Activated T-cell treated with anti-CD3 and anti-CD28 coated beads for 4 hours (primary cell): ENCODE results near the gene RNF38.
"Not testable (repeated sequence)": the region's sequence is repeated elsewhere in the genome, so short reads cannot be mapped to it uniquely, and the experiment has no call there.

ENCODE experiments used
- DNase-seq: peaks from one replicate; pipeline ENCODE4 v3.0.0-alpha.2; 2020

The RNF38 gene

DNA sequence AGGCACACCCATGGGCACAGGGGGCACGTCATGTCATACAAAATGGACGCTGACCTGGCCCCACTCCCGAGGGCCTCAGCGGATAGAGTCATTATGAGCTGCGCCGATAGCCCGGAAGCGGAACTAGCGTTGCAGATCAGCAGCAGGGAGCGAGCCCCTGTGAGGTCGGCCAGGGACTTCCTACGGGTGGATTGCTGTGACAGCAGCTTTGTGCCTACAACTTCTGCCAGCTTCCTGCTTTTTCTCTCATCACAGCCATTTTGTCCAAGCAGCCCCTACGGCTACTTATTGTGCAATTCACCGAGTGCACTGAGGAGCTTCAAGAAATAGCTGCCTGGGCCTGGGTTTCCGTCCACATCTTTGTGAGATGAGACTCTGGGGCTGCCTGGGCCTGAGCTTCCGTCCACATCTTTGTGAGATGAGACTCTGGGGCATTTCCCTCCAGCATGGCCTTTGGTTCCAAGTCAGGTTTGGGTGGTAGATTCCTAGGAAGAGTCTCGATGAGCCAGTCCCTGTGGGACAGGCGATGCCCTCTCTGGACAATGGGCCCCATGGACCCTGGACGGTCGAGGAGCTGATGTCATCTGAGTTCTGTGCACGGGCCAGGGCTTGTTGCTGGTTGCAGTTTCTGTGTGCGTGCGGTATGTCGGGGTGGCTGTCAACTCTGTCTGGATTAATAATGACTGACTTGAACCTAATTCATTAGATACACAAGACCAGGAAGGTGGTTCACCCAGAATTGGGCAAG is 74.8 kb downstream of the RNF38 start:
- no peak for DNase-seq

DNA sequence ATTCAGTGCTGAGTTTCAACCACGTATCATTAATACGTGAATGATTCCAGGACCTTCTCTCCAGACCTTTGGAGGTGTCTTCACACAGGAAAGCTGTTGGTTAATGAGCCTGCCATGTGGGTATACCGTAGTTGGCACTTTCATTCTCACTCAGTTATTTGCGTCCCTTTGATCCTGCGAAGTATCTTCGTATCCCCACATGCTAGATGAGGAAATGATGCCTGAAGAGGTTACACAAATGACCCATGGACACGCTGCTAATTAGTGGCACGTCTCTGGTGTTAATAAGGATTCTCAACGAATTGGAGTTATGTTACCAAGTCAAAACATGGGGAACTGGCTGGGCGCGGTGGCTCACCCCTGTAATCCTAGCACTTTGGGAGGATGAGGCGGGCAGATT is 76.1 kb downstream of the RNF38 start:
- no peak for DNase-seq

DNA sequence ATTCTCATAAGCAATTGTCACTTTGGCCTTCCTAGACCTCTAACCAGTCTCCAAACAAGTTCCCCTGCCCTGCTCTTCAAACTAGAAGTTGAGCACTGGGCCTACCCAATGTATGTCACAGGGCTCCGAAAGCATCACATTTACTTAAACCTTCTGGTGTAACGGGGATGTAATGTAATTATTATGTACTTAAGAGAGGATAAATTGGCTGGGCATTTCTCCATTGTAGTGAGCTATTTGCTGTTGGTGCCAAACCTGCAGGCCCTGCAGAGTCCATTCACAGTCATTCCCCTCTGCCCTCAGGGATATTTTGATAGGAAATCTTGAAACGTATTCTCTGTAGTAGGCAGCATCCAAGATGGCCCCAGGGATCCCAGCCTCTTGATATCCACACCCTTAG is 77.6 kb downstream of the RNF38 start:
- no peak for DNase-seq

DNA sequence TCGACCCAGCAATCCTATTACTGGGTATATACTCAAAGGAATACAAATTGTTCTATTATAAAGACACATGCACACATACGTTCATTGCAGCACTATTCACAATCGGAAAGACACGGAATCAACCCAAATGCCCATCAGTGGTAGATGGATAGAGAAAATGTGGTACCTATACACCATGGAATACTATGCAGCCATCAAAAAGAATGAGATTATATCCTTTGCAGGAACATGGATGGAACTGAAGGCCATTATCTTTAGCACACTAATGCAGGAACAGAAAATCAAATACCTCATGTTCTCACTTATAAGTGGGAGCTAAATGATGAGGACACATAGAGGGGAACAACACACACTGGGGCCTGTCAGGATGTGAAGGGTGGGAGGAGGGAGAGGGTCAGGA is 78.2 kb downstream of the RNF38 start:
- not testable (repeated sequence) for DNase-seq

DNA sequence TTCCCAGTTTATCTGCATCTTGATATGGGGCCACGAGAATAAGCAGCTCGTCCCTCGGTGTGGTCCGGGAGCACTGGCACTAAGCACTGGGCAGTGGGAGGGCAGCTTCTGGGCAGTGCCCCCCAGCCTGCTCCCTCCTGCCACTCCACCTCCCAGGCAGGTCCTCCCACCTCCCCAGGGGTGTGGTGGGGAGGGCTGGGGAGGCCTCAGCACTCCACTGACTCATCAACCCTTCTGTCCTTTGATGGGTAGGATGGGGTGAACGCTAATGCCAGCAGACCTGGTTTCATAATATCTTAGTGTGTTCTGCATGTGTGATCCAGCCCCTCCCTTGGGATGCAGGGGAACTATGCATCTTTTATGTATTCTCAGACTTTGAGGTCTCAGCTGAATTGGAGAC is 79.6 kb downstream of the RNF38 start:
- no peak for DNase-seq

DNA sequence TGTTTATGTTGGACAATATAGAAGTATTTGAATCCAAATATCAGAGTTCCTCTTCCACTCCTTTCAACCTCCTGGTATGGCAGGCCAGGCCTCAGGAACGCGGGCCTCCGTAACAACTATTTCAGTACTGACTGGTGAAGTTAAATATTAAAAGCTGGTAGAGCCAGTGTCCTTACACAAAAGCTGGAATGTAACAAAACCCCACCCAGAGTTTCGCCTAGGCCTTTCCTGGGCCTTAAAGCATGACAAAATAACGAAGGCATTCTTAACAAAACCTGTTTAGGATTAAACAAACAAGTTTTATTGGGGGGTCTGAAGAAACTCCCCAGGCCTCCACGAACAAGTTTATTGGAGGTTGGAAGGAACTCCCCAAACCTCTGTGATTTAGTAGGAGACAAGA is 80.3 kb downstream of the RNF38 start:
- DNase-seq = no peak

DNA sequence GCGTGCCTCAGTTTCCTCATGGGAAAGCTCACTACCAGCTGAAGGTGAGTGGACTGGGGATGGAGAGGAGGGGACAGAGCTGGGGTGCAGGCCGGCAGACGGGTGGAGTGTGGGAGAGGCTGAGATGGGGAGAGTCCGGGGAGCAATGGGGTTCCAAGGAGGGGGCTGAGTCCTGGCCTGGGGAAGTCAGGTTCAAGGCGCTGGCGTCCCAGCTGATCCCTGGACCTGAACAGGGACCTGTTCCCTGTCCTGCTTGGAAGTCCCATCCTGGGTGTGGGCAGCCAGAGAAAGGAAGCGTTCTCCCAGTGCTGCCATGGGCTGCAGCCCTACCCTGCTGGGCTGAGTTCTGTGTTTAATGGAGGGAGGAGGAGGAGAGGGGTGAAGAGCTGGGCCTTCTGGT is 80.9 kb downstream of the RNF38 start:
- DNase-seq = no peak

DNA sequence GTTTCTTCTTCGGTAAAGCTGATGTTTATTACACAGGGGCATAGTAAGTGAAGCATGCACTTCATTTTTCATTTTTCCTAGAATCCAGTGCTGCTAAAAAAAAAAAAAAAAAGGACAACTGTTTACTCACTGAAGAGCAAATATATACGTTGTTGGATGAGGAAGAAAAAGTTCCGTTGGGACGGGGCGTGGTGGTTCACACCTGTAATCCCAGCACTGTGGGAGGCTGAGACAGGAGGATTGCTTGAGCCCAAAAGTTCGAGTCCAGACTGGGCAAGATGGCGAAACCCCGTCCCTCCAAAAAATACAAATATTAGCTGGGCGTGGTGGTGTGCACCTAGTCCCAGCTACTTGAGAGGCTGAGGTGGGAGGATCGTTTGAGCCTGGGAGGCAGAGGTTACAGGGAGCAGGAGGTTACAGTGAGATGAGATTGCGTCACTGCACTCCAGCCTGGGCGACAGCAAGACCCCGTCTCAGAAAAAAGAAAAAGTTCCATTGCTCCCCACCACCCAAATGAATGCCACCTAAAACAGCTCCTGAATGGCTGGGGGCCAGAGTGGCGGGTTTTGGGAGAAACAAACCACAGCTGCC is 81.8 kb downstream of the RNF38 start:
- no peak for DNase-seq

DNA sequence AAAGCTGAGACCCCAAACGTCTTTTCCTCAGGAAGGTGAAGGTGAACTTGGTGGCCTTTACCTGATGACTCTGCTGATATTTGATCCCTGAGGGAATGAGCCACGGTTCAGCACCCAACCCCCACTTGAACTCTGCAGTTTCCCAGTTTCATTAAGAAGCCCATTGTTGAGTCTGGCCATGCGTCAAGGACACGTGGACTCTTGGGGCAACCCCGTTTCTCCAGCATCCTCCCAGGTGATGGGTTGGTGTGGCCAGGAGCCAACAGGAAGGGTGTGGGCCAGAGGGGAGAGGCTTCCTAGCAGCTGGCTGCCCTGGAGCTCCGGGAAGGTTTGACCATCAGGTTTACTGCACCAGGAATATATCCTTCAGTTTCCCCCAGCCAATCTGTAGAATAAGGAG is 82.3 kb downstream of the RNF38 start:
- DNase-seq = no peak

DNA sequence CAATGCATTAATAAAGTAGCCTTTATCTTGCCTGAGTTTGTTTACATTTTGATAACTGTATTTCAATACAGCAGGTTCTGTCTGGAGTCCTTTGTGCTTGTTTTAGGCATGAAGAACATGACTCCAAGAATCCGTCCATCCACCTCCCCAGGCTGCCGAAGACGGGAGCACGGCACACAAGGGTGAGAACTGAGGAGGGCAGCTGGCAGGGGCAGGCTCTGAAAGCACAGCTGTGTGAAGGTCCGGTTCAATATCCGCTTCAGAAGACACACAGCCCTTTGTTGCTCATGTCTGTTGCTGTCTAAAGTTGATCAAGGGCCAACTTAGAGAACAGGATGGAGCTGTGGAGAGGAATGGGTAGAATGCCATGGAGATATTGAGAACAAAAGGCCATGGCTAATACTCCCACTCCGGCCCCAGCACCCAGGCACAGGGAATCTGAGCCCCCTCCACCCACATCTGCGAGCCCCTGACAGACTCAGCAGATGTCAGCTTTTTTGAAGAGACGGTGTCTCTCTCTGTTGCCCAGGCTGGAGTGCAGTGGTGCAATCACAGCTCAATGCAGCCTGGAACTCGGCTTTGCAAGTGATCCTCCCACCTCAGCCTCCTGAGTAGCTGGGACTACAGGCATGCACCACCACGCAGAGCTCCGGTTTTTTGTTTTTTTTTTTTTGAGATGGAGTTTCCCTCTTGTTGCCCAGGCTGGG is 83.3 kb downstream of the RNF38 start:
- no peak for DNase-seq

DNA sequence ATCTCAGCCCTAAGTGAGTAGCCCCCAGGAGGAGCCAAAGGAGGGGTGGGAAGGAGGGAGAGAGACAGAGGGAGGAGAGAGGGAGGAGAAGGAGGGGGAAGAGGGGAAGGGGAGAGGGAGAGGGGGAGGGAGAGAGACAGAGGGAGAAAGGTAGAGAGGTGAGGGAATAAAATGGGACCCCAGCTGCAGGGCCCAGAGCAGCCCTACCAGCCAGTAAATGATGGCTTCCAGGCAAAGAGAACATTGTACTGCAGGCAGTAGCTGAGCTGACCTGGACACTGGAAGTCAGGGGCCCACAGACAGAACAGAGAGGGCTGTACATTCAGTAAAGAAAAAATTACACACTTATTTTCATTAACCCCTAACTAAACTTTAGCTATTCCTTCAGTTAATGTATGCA is 84.0 kb downstream of the RNF38 start:
- no peak for DNase-seq

DNA sequence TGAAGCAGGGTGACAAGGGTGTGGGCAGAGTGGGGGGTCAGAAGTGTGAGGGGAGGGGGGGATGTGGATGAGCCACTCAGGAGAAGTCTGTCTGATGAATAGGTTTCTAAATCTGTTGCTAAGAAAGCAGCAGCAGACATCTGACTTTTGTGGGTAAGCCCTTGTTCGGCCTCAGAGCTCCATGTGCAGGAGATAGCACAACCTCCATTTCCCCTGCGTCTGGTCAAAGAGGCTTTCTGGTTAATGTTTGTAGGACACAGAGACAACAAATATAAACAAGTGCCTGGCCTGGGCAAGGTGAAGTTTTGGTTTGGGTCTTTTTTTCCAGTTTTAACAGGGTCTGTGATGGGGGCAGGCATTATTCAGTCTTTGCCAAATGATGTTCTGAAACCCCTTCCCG is 84.8 kb downstream of the RNF38 start:
- no peak for DNase-seq

DNA sequence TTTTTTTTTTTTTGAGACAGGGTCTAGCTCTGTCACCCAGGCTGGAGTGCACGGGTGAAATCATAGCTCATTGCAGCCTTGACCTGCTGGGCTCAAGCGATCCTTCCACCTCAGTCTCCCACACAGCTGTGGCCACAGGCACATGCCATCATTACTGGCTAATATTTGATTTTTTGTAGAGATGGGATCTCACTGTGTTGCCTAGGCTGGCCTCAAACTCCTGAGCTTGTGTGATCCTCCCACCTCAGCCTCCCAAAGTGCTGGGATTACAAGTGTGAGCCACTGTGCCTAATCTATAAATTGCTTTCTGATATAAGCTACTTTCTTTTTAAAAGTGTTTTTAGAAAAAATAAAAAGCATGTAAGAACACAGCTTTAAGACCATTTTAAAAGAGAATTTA is 85.3 kb downstream of the RNF38 start:
- DNase-seq = no peak

DNA sequence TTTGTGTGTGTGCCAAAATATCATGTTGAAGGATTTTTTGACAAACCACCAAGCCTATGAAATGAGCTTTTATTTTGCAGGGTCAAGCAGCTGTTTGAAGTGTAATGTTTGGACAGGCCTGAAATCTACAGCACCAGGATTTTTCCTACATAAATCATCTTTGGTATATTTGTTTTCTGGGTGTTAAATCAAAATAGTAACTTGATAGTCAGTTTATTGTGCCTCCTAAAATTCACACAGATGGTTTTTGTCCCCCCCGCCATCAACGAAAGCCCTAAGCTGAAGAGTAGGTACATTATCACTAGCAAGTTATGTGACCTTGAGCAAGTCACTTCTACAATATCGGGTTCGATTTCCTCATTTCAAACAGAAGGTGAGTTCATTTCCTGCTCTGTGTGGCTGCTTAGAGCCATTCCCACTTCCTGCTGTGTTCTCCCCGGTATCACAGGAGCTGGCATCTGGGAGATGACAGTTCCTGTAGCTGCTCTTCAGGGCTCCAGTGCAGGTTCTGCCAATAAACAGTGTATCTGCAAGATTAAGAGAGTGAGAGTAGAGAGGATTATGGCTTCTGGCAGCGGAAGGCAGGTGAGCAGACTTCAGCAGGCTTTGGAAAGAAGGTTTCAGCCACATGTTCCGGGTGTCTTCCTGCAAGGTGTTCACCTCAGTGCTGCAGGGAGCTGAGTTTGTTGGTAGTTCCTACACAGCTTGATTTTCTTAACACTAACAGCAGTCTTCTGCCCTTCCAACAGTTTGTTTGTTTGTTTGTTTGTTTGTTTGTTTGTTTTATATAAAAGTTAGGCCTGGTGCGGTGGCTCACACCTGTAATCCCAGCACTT is 93.4 kb downstream of the RNF38 start:
- DNase-seq = no peak

DNA sequence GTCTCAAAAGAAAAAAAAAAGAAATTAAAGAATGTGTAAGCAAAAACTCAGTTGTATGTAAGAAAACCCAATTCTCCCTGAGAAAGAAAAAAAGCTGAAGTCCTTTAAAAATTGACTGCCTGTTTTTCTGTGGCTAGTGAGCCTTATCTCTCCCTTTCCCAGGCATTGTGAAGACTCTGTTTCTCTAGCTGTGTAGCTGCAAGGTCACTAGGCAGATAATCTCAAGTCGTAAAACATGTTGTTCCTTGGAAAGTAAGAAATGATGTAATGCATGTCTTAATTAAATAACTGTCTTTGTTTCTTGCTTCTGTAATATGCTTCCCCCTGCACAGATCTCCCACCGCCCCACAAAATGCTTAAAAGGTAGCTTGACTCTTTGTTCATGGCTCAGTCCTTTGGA is 95.7 kb downstream of the RNF38 start:
- DNase-seq = not testable (repeated sequence)

DNA sequence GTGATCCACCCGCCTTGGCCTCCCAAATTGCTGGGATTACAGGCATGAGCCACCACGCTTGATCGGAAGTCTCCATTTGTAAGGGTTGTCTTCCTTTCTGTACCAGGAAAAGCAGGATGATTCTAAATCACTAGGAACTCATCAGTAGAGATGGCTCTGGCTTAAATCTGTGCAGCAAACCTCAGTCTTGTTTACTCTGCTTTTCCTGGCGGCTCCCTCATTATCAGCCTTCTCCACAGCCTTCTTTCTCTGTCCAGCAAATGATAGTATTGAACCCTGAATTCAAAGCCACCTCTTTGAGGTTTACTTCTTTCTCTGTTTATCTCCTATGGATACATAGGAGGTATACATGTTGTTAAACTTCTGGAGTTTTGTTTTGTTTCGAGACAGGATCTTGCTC is 98.8 kb downstream of the RNF38 start:
- DNase-seq = no peak

DNA sequence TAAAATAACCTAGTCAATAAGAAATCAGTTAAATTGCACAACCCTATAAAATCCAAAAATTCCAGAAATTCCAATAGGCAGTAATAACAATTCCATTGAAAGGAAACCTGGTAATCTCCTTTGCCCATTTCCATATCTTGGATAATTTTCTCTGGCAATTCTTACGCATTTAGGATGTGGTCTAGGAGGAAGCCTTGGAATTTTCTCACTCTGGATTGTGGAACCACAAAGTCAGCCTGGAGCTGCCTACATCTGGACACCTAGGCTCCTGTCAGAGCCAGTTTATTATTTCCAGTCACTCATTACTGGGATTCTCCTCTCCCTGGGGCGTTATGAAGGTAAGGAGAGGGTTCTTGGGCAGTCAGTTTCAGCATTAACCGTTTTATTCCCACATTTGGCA is 101.5 kb downstream of the RNF38 start:
- no peak for DNase-seq

DNA sequence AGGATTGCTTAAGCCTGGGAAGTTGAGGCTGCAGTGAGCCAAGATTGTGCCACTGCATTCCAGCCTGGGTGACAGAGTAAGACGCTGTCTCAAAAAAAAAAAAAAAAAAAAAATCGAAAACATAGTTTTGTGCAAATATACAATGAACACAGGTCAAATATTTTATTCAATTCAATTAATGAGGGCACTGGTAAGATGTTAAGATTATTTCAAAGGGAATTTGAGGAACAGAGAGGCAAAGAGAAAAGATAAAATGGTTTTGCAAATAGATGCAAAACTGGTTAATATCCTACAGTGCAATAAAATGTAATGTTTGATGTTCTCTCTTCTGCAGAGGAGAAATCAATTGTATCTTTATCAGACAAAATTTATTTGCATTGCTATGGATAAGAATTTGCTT is 102.3 kb downstream of the RNF38 start:
- DNase-seq = no peak

DNA sequence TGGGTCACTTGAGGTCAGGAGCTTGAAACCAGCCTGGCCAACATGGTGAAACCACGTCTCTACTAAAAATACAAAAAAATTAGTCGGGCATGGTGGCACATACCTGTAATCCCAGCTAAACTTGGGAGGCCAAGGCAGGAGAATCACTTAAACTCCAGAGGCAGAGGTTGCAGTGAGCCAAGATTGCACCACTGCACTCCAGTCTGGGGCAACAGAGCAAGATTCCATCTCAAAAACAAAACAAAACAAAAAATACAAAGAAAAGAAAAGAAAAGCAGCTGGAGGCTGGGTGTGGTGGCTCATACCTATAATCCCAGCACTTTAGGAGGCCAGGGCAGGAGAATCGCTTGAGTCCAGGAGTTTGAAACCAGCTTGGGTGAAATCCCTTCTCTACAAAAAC is 105.1 kb downstream of the RNF38 start:
- DNase-seq = not testable (repeated sequence)

DNA sequence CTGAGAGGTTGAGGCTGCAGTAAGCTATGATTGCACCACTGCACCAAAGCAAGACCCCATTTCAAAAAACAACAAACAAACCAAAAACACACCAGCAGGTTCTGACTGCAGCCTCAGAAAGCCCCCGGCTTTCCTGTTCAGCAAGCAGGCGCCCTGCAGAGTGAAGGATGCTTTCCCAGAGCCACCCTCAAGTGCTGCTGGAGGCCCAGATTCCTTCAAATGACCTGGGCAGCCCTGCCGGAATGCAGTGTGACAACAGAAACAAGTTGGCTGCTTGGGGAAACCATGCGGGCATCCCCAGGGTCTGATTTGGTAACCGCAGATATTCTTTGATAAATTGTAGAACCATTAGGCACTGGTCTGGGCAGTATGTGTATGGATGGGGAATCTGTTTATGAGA is 106.2 kb downstream of the RNF38 start:
- no peak for DNase-seq

DNA sequence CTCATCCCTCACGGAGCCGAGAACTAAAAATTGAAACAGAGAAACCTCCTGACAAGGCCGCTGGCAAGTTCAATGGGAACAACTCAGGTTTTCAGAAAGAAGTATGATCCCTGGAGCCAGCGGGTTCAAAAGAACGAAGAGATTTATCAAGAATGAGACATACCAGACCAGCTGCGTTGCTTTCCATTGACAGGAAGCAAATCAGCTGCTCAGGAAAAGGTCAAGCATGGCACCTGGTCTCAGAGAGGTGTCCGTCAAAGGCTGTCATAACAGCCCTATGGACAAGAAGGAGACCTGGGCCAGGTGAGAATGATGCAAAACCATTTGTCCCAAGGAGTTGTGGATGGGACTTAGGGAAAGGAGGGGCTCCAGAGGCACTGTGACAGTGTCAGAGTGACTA is 106.9 kb downstream of the RNF38 start:
- no peak for DNase-seq

DNA sequence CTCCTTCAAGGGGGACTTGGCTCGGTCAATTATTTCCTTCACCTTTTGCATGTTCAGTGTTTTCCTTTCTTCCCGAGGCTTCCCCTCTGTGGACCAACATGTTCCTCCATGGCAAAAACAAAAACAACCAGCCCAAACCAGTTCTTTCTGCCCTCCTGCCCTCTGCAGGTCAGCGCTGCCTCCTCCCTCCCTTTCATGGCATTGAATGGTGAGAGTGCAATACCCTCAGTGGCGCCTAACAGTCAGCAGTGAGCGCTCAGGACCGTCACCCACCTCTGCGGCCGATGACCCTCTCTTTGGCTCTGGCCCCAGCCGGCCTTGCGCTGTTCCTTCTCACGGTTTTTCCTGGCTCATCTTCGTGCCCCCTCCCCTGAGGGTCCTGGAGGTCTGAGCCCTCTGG is 107.4 kb downstream of the RNF38 start:
- DNase-seq = no peak

DNA sequence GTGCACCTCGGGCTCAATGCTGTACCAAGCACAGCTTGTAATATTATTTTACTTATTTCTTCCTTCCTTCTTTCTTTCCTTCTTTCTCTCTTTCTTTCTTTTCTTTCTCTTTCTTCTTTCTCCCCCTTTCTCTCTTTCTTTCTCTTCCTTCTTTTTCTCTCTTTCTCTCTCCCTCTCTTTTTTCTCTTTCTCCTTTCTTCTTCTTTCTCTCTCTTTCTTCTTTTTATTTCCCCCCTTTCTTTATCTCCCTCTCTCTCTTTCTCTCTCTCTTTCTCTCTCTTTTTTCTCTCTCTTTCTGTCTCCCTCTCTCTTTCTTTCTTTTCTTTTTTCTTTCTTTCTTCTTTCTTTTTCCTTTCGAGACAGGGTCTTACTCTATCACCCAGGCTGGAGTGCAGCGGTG is 109.1 kb downstream of the RNF38 start:
- no peak for DNase-seq
